Measurements from ENCODE around the gene LRIG1.

- TF ChIP-seq CTCF (IDR thresholded peaks at IDR 0.05; ENCODE audit: low read depth, low read length) (no peak), EZH2phosphoT487 (IDR thresholded peaks at IDR 0.05; ENCODE audit: low read depth) (no peak)
Observed at GRCh38 chr3:66497288-66497984, 3.4 kb downstream of the LRIG1 start.

Measured in OCI-LY3 (cell line).